Measurements from ENCODE around the gene RGS2.

GRCh38 chr1:192839162-192840066, 30.6 kb downstream of the RGS2 start:
- no peak for TF ChIP-seq CTCF (IDR thresholded peaks at IDR 0.05)
- no peak for TF ChIP-seq TCF12 (IDR thresholded peaks at IDR 0.05)
- TF ChIP-seq, protein P1, sequence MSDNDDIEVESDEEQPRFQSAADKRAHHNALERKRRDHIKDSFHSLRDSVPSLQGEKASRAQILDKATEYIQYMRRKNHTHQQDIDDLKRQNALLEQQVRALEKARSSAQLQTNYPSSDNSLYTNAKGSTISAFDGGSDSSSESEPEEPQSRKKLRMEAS (IDR thresholded peaks at IDR 0.05; ENCODE audit: low read depth), result no peak
- TF ChIP-seq CHD2 (IDR thresholded peaks at IDR 0.05; ENCODE audit: low read length, partially characterized antibody), result no peak
- TF ChIP-seq REST (IDR thresholded peaks at IDR 0.05; ENCODE audit: low read depth, low read length), result no peak
- no peak for TF ChIP-seq EP300 (IDR thresholded peaks at IDR 0.05; ENCODE audit: borderline replicate concordance in 1 of 2, low read depth in 1 of 2, low read length in 1 of 2)
